Ovary (tissue), 9 donors: Measurements from ENCODE around the gene CARMIL3. TPM values are rescaled to one million over a fixed set of nuclear protein-coding genes. Genes with fewer than 3 reads are reported as not detected.

Experiments
- DNase-seq, 5 donors: peaks; one replicate each; pipeline ENCODE4 v3.0.0-alpha.2; 2019 to 2020
- H3K27ac ChIP-seq, 2 donors: fragments of 200-600 bp; one replicate each; pipeline versions ENCODE4 v1.5.1 to v1.8.0; 2019 to 2022
- H3K27me3 ChIP-seq: fragments of 200-600 bp; one replicate; pipeline ENCODE4 v1.8.0; 2022
- H3K36me3 ChIP-seq: fragments of 200-600 bp; sonication (generic); one replicate; pipeline ENCODE4 v1.5.1; 2019
- H3K4me1 ChIP-seq: one replicate; pipeline ENCODE4 v1.8.1; 2013; ENCODE audit warnings: mild to moderate bottlenecking, moderate library complexity; ENCODE audit not compliant: insufficient read depth
- H3K4me3 ChIP-seq: fragments of 200-600 bp; sonication (generic); one replicate; pipeline ENCODE4 v1.5.1; 2017
- H3K9me3 ChIP-seq, 2 donors: fragments of 200-600 bp in 1 of 2; sonication (generic) in 1 of 2; one replicate each; pipeline versions ENCODE4 v1.5.1 to v1.8.1; 2013 to 2019; ENCODE audit warnings: mild to moderate bottlenecking in 1 of 2, moderate library complexity in 1 of 2
- CTCF ChIP-seq, 3 donors: fragments of 450-650 bp in 2 of 3; fragments of 200-600 bp in 1 of 3; IDR thresholded peaks; one replicate each; pipeline versions ENCODE4 v1.5.1 to v1.8.0; 2016 to 2022; ENCODE audit warnings: antibody characterized with exemption in 3 of 3, mild to moderate bottlenecking in 1 of 3
- EP300 ChIP-seq: sonication (generic); formaldehyde crosslinking; IDR thresholded peaks from one replicate; pipeline ENCODE4 v1.6.1; 2017; ENCODE audit warnings: antibody characterized with exemption
- POLR2A ChIP-seq: fragments of 450-650 bp; IDR thresholded peaks from one replicate; pipeline ENCODE4 v1.6.1; 2017; ENCODE audit warnings: antibody characterized with exemption, mild to moderate bottlenecking, moderate library complexity
- WGBS, 3 donors: extraction: QIAGEN DNeasy Blood & Tissue Kit in 1 of 3; methylation state at CpG; one replicate each; pipeline versions ENCODE4 v1.1.5 to v1.1.7; 2013 to 2017; 5-methylcytosine and 5-hydroxymethylcytosine counted together
- intact Hi-C, 4 donors: fragments of 100-400 bp; cut with DNase I; formaldehyde crosslinking; loops; one replicate each; pipeline versions ENCODE4 v1.11.0 to v1.15.1; 2022 to 2023
- polyA plus RNA-seq, 2 donors: library from polyadenylated mRNA; stranded (reverse); fragments of 200-250 nt in 1 of 2; fragments of 350-450 nt in 1 of 2; fragmentation: Illumina TruSeq in 1 of 2; extraction: RNeasy Lipid Tissue Mini Kit (QIAGEN cat#74804) in 1 of 2; gene quantifications; one replicate each; pipeline ENCODE4 v1.2.3, GENCODE V29; 2013 to 2014
- total RNA-seq, 7 donors: library from RNA; depleted of rRNA in 2 of 7; stranded (reverse); fragments of >200 nt in 2 of 7; fragmentation: NEBNext Ultra II Directional in 3 of 7; extraction: Animal tissue kit (Norgen Biotek cat#: 25700) in 3 of 7; gene quantifications; one replicate each; pipeline versions ENCODE4 v1.1.0 to v1.2.4, GENCODE V29; 2016 to 2023
- donor health status: DM: no; HTN: no; CAD: no; lungs with moderate emphysema.
- donor health status: DM: no; HTN: no; CAD: no.
- donor health status: Bipolar disorder and iron deficiency.
- donor health status: DM: yes; HTN: yes; CAD: no.
- donor health status: DM: no; HTN: no; CAD: no.
- donor health status: DM: yes; HTN: yes; CAD: no.

Gene CARMIL3
- total and polyA plus RNA-seq, 9 donors = 0.08 to 1.3 (median 0.25) TPM; not detected in 1

- H3K9me3 ChIP-seq = no peaks in the 10 kb centered on the region
- WGBS, 3 donors = 88 to 95% (median 91%) methylated on average over 7 of the region's 7 CpGs
- no peaks in the 10 kb centered on the region for H3K4me1 ChIP-seq
- intact Hi-C loops = loop anchor here in 1 of 4 donors (5.0 kb wide), 1 partner anchor 41 kb away; no protein-coding TSS in a partner anchor
- no peak overlapping the region for H3K4me3 ChIP-seq
- H3K27me3 ChIP-seq = no peaks in the 10 kb centered on the region
- no peak for DNase-seq
- TF ChIP-seq POLR2A (no peak), EP300 (no peak), CTCF (IDR thresholded peaks at IDR 0.05) (no peak)
- no peak overlapping the region for H3K27ac ChIP-seq
- H3K36me3 ChIP-seq = no peaks in the 10 kb centered on the region
Measured at GRCh38 chr14:24060984-24061913, 9.4 kb downstream of the CARMIL3 start.

- WGBS, 3 donors = 82 to 84% (median 83%) methylated on average over 14 of the region's 14 CpGs
- no peak overlapping the region for H3K27ac ChIP-seq
- DNase-seq = peak in 1 of 5 donors; percentile 14
Measured at GRCh38 chr14:24062216-24062980, 10.6 kb downstream of the CARMIL3 start.

GRCh38 chr14:24063263-24063836, 11.5 kb downstream of the CARMIL3 start:
- intact Hi-C loops = loop anchor here in 1 of 4 donors (5.0 kb wide), 1 partner anchor 39 kb away; no protein-coding TSS in a partner anchor
- no peak for DNase-seq

More at GRCh38 chr14:24062216-24062980, 10.6 kb downstream of the CARMIL3 start:
- intact Hi-C loops = loop anchor here in 1 of 4 donors (5.0 kb wide), 1 partner anchor 40 kb away; no protein-coding TSS in a partner anchor
- TF ChIP-seq EP300 = no peak
- no peak for TF ChIP-seq POLR2A
- TF ChIP-seq CTCF (IDR thresholded peaks at IDR 0.05) = no peak
- Histone ChIP-seq H3K4me3 (no peak overlapping the region), H3K27me3 (no peaks in the 10 kb centered on the region), H3K9me3 (no peaks in the 10 kb centered on the region), H3K4me1 (no peaks in the 10 kb centered on the region), H3K36me3 (no peaks in the 10 kb centered on the region)

More at GRCh38 chr14:24063263-24063836, 11.5 kb downstream of the CARMIL3 start:
- H3K36me3 ChIP-seq = no peaks in the 10 kb centered on the region
- no peak overlapping the region for H3K4me3 ChIP-seq
- 67 to 87% (median 75%) methylated on average over 4 of the region's 4 CpGs for WGBS, 3 donors
- no peak for TF ChIP-seq EP300
- no peak for TF ChIP-seq CTCF (IDR thresholded peaks at IDR 0.05)
- TF ChIP-seq POLR2A = no peak
- no peaks in the 10 kb centered on the region for H3K27me3 ChIP-seq
- H3K9me3 ChIP-seq = no peaks in the 10 kb centered on the region
- H3K4me1 ChIP-seq = no peaks in the 10 kb centered on the region
- no peak overlapping the region for H3K27ac ChIP-seq
